ENCODE measurements around the gene C5.

The C5 gene

DNA sequence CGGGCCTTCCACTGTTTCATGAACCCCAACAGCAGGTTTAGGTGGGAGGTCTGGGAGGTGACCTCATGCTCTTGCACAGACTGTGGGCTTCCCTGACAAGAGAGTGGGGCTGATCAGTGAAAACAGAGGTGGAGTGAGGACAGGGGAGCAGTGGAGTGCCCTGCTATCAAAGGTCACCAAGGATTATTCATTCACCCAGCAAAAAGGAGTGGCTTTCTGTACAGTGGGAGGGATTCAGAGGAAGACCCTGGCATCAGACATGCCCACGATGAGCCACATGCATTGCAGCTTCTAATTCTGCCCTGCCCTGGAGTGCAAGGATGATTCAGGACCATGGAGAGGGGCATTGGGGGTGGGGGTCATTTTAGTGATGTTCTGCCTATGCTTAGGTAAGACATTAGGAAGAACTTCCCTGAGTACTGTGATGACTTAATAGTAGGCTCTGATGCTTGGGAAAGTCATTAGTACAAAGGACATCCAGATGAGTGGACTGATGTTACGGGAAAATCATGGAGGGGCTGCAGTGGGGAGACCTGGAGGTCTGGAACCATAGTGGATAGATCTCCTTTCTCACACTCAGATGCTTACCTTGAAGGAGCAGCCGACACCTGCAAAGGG, 136.3 kb downstream of the C5 start:
- TF ChIP-seq, protein P1, sequence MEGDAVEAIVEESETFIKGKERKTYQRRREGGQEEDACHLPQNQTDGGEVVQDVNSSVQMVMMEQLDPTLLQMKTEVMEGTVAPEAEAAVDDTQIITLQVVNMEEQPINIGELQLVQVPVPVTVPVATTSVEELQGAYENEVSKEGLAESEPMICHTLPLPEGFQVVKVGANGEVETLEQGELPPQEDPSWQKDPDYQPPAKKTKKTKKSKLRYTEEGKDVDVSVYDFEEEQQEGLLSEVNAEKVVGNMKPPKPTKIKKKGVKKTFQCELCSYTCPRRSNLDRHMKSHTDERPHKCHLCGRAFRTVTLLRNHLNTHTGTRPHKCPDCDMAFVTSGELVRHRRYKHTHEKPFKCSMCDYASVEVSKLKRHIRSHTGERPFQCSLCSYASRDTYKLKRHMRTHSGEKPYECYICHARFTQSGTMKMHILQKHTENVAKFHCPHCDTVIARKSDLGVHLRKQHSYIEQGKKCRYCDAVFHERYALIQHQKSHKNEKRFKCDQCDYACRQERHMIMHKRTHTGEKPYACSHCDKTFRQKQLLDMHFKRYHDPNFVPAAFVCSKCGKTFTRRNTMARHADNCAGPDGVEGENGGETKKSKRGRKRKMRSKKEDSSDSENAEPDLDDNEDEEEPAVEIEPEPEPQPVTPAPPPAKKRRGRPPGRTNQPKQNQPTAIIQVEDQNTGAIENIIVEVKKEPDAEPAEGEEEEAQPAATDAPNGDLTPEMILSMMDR (conservative IDR thresholded peaks at IDR 0.05), result no peak
- no peak overlapping the region for H3K27ac ChIP-seq

DNA sequence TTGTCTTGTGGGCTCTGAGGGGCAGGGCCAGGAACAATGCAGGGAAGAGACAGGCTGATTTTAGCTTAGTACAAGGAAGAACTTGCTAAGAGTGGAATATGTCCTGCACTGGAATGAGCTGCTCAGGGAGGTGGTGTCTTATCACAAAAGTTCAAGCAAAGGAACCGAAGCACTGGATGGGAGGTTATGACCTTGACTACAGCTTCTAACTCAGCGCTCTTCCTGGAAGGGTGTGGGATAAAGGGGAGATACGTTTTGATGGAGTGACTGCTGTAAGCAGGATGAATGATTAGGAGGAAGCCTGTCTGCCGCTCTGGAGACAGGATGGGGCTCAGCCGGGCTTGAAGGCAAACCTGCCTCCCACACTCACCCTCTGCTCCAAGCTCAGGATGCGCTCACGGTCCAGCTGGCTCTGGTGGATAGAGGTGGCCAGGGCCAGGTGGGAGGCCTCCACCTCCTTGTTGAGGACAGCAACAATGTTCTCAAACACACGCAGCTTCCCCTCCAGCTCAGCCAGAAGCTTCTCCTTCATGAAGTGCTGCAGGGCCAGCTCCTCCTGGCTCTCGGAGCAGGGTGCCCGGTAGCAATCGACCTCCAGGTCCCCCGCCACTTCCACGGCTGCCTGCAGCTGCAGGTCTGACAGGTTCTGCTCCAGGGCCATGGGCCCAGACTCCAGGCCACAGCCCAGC, 137.0 kb downstream of the C5 start:
- no peak overlapping the region for H3K27ac ChIP-seq
- TF ChIP-seq, protein P1 (conservative IDR thresholded peaks at IDR 0.05), result no peak

DNA sequence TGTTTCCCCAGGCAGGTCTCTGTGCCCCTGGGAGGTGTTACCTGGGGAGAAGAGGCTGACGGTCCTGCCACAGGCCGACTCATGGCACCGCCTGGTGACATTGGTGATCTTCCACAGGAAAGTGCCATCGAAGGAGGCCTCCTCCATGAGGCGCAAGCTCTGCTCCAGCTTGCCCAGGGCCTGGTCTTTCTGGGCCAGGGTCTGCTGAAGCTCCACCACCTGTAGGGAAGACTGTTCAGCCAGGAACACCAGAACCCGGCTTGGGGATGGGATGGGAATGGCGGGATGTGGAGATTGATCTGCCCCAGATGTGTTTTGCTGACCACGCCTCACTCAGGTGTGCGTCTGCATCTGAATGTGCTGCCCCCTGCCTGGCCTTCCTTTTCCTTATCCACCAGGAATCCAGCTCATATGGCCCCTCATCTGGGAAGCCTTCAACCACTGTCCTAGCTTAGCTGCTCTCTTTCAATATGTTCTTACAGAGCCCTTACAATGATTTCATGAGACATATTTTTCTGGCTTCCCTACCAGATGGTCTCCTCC, 138.7 kb downstream of the C5 start:
- no peak overlapping the region for H3K27ac ChIP-seq
- TF ChIP-seq, protein P1 (conservative IDR thresholded peaks at IDR 0.05), result no peak

DNA sequence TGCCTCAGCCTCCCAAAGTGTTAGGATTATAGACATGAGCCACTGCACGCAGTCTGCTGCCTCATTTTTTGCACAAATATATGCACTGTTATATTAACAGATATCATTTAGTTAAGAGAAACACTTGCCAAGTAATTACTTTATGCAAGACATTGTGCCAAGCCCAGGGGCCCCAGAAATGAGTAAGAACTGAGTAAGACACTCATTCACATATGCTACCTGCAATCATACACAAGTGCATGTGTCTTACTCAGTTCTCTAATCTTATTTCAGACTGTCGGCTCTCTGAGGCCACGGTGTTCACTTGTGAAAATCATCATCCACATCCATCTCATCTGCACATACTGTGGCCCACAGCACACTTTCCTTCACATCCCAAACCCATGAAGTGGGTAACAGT, 139.4 kb downstream of the C5 start:
- TF ChIP-seq, protein P1 (conservative IDR thresholded peaks at IDR 0.05), result no peak
- H3K27ac ChIP-seq, result no peak overlapping the region

DNA sequence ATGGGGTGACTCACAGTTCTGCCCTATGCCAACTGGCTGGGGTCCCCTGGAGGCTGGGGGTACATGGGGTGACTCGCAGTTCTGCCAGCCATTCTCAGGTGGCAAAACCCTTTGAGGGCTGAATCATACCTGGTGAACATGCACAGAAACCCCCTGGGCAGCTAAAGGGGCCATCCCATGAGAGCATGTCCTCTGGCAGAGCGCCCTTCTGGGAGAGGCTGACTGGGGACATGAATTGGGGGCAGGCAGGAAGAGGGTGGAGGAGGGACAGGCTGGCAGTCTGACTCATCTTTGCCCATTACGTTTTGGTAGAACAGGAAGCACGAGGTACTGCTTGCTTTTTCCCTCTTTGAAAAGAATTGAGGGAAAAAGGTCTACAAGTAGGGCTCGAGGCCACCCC, 140.2 kb downstream of the C5 start:
- no peak overlapping the region for H3K27ac ChIP-seq
- TF ChIP-seq, protein P1 (conservative IDR thresholded peaks at IDR 0.05), result no peak

DNA sequence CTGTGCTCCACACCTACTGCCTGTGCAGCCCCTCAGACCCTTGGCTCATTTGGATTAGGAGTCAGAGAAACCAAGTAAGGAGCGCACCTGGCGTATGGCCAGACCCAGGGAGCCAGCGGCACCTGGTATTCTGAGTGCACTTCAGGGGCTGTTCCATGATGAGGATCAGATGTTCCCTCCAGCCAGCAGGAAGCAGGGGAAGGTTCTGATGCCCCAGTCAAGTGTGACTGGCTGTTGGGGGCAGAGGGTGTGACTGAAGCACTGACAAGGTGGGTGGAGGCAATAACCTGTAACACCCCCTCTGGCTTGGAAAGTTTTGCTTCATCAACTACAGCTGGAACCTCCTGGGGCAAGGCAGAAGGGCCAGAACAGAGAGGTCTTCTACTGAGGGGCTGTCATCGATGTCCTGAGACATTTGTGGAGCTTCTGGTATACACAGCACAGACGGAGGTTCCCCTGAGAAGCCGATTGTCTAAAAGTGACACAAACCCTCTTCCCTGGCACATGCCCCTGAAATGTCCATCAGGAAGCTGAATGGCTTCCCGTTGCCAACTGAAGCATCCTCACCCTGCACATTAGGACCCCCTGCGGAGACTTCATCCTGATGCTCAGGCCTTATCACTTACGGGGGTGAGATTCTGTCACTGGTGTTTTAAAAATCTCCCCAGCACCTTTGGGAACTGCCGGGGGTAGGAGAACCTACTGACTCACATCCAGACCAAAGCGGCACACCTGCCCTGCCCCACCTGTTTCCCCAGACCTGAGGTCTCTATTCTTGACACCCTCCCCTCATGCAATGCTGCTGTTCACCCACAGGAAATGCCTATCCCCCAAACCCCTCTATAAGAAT, 144.5 kb downstream of the C5 start:
- TF ChIP-seq, protein P1 (conservative IDR thresholded peaks at IDR 0.05), result no peak

DNA sequence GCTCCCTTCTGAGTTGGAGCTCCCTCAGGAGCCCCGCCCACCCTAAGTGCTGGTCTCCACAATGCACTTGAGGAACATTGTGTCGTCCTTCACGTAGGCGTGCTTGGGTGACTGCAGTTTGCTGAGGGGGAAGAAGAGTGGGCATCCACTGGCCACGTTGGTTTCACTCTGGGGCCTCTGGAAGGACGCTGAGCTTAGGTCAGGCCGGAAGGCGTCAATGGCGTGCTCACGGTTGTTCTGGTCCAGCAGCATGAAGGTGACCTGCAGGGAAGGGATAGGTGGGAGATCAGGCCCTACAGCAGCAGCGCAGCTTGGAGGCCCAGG, 145.1 kb downstream of the C5 start:
- H3K27ac ChIP-seq, result no peak overlapping the region

More for the DNA sequence above, 144.5 kb downstream of the C5 start:
- no peak overlapping the region for H3K27ac ChIP-seq

More for the DNA sequence above, 145.1 kb downstream of the C5 start:
- TF ChIP-seq, protein P1 (conservative IDR thresholded peaks at IDR 0.05), result no peak

Data from VCaP (cell line).